ENCODE measurements around the gene PHF23.

PHF23 gene

GRCh38 chr17:7228920-7229319, 10.3 kb downstream of the PHF23 start:
- DNase-seq (ENCODE audit: extremely low read depth, low read depth): no peak
- TF ChIP-seq, protein P1, sequence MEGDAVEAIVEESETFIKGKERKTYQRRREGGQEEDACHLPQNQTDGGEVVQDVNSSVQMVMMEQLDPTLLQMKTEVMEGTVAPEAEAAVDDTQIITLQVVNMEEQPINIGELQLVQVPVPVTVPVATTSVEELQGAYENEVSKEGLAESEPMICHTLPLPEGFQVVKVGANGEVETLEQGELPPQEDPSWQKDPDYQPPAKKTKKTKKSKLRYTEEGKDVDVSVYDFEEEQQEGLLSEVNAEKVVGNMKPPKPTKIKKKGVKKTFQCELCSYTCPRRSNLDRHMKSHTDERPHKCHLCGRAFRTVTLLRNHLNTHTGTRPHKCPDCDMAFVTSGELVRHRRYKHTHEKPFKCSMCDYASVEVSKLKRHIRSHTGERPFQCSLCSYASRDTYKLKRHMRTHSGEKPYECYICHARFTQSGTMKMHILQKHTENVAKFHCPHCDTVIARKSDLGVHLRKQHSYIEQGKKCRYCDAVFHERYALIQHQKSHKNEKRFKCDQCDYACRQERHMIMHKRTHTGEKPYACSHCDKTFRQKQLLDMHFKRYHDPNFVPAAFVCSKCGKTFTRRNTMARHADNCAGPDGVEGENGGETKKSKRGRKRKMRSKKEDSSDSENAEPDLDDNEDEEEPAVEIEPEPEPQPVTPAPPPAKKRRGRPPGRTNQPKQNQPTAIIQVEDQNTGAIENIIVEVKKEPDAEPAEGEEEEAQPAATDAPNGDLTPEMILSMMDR (IDR thresholded peaks at IDR 0.05; ENCODE audit: low read depth, low read length): no peak

- TF ChIP-seq, protein P1 (IDR thresholded peaks at IDR 0.05; ENCODE audit: low read depth, low read length): no peak
- no peak for DNase-seq (ENCODE audit: extremely low read depth, low read depth)
Measured at GRCh38 chr17:7226721-7227710, 12.2 kb downstream of the PHF23 start.

DNA sequence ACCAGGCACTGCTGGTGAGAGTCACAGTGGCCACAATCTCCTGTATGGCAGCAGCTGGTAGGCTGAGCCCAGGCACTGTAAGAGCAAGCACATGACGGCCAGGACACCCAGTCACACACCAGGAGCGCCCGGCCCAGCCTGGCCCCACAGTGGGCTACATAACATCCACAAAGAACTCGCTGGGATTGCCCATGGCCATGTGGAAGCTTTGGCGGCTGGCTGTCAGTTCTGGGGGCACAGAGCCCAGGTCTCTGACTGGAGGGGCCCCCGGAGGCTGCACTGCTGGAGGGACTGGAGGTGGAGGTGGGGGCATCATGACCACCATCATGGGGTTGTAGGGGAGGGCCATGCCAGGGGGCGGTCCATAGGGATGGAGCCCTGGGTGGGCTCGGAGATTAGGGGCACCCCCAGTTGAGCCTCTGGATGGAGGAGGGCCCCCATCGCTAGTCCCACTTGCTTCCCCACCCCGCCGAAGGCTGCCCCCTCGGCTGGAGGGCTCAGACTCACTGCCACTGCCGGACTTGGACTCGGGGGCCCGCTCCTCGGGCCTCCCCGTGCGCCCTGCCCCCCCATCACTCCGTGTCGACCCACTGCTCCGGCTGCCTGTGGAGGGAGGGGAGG, 13.4 kb downstream of the PHF23 start:
- TF ChIP-seq, protein P1 (IDR thresholded peaks at IDR 0.05; ENCODE audit: low read depth, low read length): no peak
- no peak for DNase-seq (ENCODE audit: extremely low read depth, low read depth)

- TF ChIP-seq, protein P1 (IDR thresholded peaks at IDR 0.05; ENCODE audit: low read depth, low read length): no peak
- no peak for DNase-seq (ENCODE audit: extremely low read depth, low read depth)
Measured at GRCh38 chr17:7224661-7225111, 14.6 kb downstream of the PHF23 start.

DNA sequence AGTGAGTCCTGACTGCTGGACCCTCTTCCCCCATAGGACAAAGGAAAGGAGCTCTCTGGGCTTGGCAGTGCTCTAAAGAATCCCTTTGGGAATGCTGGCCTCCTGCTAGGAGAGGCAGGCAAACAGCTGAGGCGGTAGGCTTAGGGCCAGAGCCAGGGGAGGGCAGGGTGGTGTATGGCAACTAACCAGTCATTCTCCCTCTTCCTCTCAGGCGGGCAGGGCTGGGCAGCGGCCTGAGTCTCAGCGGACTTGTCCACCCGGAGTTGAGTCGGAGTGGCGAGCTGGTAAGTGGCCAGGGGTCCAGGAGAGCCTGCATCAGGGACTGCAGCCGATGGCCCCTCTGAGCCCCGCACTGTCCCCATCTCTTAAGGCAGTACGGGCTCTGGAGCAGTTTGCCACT, 15.1 kb downstream of the PHF23 start:
- DNase-seq (ENCODE audit: extremely low read depth, low read depth): no peak
- TF ChIP-seq, protein P1 (IDR thresholded peaks at IDR 0.05; ENCODE audit: low read depth, low read length): no peak

GRCh38 chr17:7223375-7223774, 15.9 kb downstream of the PHF23 start:
- TF ChIP-seq, protein P1 (IDR thresholded peaks at IDR 0.05; ENCODE audit: low read depth, low read length): no peak

GRCh38 chr17:7222972-7223292, 16.3 kb downstream of the PHF23 start:
- DNase-seq (ENCODE audit: extremely low read depth, low read depth): no peak
- TF ChIP-seq, protein P1 (IDR thresholded peaks at IDR 0.05; ENCODE audit: low read depth, low read length): no peak

More at GRCh38 chr17:7223375-7223774, 15.9 kb downstream of the PHF23 start:
- no peak for DNase-seq (ENCODE audit: extremely low read depth, low read depth)
